Mucosa of descending colon (tissue), 3 donors: ENCODE data around the gene GYG1. TPM values are rescaled to one million over a fixed set of nuclear protein-coding genes. Genes with fewer than 3 reads are reported as not detected.

Experiments
- ATAC-seq: fragments of 200-7000 bp; cut with Tn5 transposase; one replicate; pipeline ENCODE4 v1.9.1; 2020; ENCODE audit warnings: mild to moderate bottlenecking, moderate library complexity
- DNase-seq, 3 donors: peaks; one replicate each; pipeline ENCODE4 v3.0.0-alpha.2; 2020
- H3K36me3 ChIP-seq: fragments of 200-600 bp; one replicate; pipeline ENCODE4 v1.8.0; 2021; ENCODE audit warnings: low read depth, mild to moderate bottlenecking
- H3K4me1 ChIP-seq: fragments of 200-600 bp; one replicate; pipeline ENCODE4 v1.8.0; 2021; ENCODE audit warnings: low read depth, mild to moderate bottlenecking
- H3K4me3 ChIP-seq: fragments of 200-600 bp; one replicate; pipeline ENCODE4 v1.8.0; 2021; ENCODE audit warnings: mild to moderate bottlenecking
- H3K9me3 ChIP-seq: fragments of 200-600 bp; one replicate; pipeline ENCODE4 v1.8.0; 2021; ENCODE audit warnings: mild to moderate bottlenecking
- intact Hi-C, 2 donors: fragments of 100-400 bp; cut with DNase I in 1 of 2; cut with micrococcal nuclease in 1 of 2; formaldehyde crosslinking; loops; one replicate each; pipeline versions ENCODE4 v1.11.0 to v1.11.1; 2022; cut with DNase I, micrococcal nuclease
- long read RNA-seq, 2 donors: library from polyadenylated mRNA; unstranded; transcript quantifications; one replicate each; pipeline ENCODE4 v2.0.0, GENCODE V29; 2019 to 2021
- total RNA-seq, 3 donors: library from RNA; stranded (reverse); fragmentation: NEBNext Ultra II Directional in 2 of 3; extraction: Animal tissue kit (Norgen Biotek cat#: 25700) in 2 of 3; gene quantifications; one replicate each; pipeline versions ENCODE4 v1.2.1 to v1.2.4, GENCODE V29; 2021 to 2023
- TF ChIP-seq, protein P1 (sequence below): fragments of 200-600 bp; IDR thresholded peaks from one replicate; pipeline ENCODE4 v1.8.0; 2022; ENCODE audit warnings: antibody characterized with exemption, mild to moderate bottlenecking
- donor health status: DM: no; HTN: no; CAD: no; lungs with moderate emphysema.
- donor health status: DM: no; HTN: no; CAD: no.
- donor health status: DM: no; HTN: yes; CAD: no.

Gene GYG1
- 100 to 1,000 TPM in 1 of 3 donors, 10 to 100 TPM in 2; 16.6 to 132 (median 26.1) TPM for total RNA-seq
- long read RNA-seq, donor 1, transcript GYG1-201 (7 exons, 1,890 nt) = major isoform, 129 of 141 reads
- long read RNA-seq, donor 1, partial matches to known transcripts = 3 of 141 reads
- long read RNA-seq, donor 1, other reads (novel, unspliced or antisense) = 6 of 141 reads
- long read RNA-seq, donor 2, transcript GYG1-201 (7 exons, 1,890 nt) = major isoform, 14 of 15 reads
- long read RNA-seq, donor 2, partial matches to known transcripts = 1 of 15 reads
- long read RNA-seq, donor 2, other reads (novel, unspliced or antisense) = 0 of 15 reads

DNA sequence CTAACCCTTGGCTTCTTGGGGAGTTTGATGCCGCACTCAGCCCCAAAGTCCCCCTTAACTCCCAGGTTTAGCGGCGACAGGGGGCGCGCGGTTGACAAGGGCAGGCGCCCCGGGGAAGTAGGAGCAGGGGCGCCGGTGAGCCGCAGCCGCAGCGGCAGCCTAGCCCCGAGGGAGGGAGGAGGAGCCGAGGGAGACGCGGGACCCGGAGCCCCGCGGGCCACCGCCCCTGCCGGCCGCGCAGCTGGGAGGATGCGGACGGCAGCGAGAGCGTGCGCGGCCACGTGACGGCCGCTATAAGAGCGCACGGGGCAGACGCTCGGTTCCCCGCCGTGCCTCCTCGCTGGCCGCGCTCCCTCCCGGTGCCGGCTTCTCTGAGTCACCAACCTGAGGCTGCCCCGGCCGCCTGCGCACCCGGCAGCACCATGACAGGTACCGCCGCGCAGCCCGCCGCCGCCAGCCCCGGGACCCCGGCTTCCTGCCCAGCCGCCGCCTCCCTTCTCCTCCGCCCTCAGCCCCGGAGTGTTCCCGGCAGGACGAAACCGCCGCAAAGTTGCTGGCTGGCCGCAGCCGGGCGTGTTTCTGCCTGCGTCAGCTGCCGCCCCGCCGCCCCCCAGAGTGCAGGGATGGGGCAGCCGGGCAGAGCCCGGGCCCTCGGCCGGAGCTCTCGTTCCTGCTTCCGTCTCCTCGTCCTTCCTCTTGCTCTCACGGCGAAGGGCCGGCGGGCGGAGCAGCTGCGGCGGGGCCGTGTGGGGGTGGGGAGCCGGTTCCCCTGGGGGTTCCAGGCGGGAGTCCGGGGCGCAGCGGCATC lies at the start of gene GYG1:
Gene GYG1, plus strand, starts transcription at position 322 of the 808 bp plus-strand sequence. Its CDS starts 101 bp downstream, at position 423.
- ATAC-seq (peak; percentile 95), DNase-seq (peak; percentile 79 to 89 (median 87))
- Histone ChIP-seq H3K4me1 (peaks cover 9% of the 10 kb centered on the region), H3K9me3 (no peaks in the 10 kb centered on the region), H3K4me3 (peak within 1 kb of the TSS; percentile 94), H3K36me3 (no peaks in the 10 kb centered on the region)
- TF ChIP-seq, protein P1, sequence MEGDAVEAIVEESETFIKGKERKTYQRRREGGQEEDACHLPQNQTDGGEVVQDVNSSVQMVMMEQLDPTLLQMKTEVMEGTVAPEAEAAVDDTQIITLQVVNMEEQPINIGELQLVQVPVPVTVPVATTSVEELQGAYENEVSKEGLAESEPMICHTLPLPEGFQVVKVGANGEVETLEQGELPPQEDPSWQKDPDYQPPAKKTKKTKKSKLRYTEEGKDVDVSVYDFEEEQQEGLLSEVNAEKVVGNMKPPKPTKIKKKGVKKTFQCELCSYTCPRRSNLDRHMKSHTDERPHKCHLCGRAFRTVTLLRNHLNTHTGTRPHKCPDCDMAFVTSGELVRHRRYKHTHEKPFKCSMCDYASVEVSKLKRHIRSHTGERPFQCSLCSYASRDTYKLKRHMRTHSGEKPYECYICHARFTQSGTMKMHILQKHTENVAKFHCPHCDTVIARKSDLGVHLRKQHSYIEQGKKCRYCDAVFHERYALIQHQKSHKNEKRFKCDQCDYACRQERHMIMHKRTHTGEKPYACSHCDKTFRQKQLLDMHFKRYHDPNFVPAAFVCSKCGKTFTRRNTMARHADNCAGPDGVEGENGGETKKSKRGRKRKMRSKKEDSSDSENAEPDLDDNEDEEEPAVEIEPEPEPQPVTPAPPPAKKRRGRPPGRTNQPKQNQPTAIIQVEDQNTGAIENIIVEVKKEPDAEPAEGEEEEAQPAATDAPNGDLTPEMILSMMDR = no peak
- intact Hi-C loops = no loop called here

DNA sequence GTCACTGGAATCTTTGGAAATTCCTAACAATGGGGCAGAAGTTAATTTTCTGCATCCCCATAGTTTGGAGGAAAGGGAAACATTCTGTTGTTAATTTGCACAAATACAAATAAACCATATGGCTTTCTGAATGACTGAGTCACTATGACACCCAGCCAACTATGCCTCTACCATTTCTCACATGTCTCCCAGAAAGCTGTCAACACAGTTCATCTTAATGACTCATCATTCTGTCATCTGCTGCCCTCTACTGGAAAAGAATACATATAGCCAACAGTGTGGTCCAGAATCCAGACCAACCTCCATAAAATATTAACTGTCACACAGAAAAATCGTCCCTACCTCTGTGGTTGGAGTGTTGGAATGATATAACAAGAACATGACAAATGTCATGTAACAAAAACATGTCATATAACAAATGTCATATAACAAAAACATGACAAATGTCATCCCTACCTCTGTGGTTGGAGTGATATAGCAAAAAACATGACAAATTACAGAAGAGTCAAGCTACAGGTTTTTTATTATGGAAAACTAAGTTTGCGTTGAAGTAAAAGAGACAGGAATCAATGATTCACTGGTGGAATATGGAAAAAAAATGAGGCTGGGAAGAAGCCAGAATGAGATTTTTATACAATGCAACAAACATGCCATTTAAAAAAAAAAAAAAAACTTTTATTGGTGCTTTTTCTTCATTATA lies 47.7 kb upstream of the GYG1 start:
- peak; percentile 72 for ATAC-seq
- no peaks in the 10 kb centered on the region for H3K9me3 ChIP-seq
- no peaks in the 10 kb centered on the region for H3K4me1 ChIP-seq
- H3K4me3 ChIP-seq = no peak overlapping the region
- peak in 1 of 3 donors; percentile 42 for DNase-seq
- TF ChIP-seq, protein P1 = peak; percentile 39
- intact Hi-C loops = loop anchor here in 1 of 2 donors (5.0 to 10.0 kb wide), 2 partner anchors 81 to 559 kb away; no protein-coding TSS in a partner anchor
- H3K36me3 ChIP-seq = no peaks in the 10 kb centered on the region

DNA sequence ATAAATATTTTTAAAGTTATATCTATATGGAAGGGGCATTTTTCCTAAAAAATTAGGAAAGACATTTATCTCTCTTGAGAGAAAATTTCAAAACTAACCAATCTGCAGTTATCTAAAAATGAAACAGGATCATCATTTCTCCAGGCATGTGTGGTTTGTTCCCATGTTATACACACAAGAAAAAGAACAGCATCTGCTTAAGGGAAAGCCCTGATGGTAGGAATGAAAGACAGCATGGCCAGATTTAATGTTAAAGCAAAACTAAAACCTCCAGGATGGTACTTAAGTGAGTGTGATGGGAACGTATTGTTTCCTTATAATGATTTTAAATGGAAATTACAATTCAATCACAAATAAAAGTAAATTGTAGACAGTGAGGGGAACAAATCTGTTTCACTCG lies 46.2 kb upstream of the GYG1 start:
- TF ChIP-seq, protein P1 = no peak
- no peaks in the 10 kb centered on the region for H3K36me3 ChIP-seq
- ATAC-seq (no peak), DNase-seq (no peak)
- H3K4me3 ChIP-seq = no peak overlapping the region
- no peaks in the 10 kb centered on the region for H3K9me3 ChIP-seq
- intact Hi-C loops = loop anchor here (5.0 to 10.0 kb wide), 2 partner anchors 83 to 560 kb away; no protein-coding TSS in a partner anchor
- H3K4me1 ChIP-seq = no peaks in the 10 kb centered on the region

DNA sequence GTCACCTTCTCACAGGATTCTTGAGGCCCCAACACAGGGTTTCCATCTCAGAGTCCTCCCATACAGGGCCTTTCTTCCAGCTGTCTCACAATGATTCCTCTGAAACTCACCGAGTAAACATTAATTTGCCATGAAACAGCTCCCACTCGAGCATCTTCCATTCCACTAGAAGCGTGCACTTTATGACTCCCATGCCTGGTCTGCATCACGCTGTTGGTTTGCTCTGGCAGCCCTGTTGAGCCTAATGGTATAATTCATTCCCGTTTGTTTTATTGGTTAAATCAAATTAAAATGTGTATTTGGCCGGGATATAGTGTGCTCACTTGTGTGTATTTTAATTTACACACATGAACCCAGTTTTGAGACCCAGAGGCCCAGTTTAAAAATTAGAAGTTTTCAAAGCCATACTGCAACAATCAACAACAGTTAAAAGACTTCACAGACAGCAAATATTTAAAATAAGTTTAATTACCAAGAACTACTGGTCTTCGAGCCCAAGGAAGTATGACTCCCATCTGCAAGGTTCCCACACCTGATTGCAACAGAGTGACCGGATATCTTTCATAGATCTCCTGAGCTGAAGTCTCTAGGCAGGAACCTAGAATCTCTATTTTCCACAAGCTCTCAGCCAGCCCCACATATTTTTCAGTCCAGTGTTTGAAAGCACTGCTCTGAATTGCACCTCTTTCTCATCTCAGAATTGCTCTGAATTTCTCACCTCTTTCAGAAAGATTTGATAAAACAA lies 42.3 kb upstream of the GYG1 start:
- ATAC-seq (no peak), DNase-seq (no peak)
- Histone ChIP-seq H3K36me3 (no peaks in the 10 kb centered on the region), H3K4me3 (no peak overlapping the region), H3K4me1 (no peaks in the 10 kb centered on the region), H3K9me3 (no peaks in the 10 kb centered on the region)
- TF ChIP-seq, protein P1 = no peak
- intact Hi-C loops = loop anchor here (5.0 to 10.0 kb wide), 2 partner anchors 87 to 564 kb away; no protein-coding TSS in a partner anchor

DNA sequence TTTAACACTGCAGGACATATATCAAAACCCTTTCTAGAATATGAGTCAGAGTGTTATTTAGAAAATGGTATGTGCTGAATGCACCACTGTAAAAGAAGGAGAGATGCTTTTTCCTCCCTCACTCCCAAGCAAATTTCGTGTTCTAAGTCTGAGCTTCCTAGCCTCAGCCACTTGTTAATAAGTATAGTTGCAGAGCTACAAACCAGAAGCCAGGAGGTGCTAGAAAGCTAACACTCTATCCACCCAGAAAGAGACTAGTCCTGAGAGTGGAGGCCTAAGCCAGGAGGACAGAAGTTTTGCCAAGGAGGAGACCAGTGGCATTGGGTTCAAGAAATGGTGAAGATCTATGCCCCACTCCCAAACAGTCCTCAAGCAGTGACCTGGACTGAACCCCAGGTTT lies 40.5 kb upstream of the GYG1 start:
- H3K9me3 ChIP-seq = no peaks in the 10 kb centered on the region
- no peak overlapping the region for H3K4me3 ChIP-seq
- TF ChIP-seq, protein P1 = no peak
- ATAC-seq (no peak), DNase-seq (no peak)
- H3K4me1 ChIP-seq = no peaks in the 10 kb centered on the region
- intact Hi-C loops = loop anchor here in 1 of 2 donors (5.0 kb wide), 1 partner anchor 316 kb away; no protein-coding TSS in a partner anchor
- no peaks in the 10 kb centered on the region for H3K36me3 ChIP-seq
